ENCODE measurements around the gene IGFBP1. TPM values are rescaled to one million over a fixed set of nuclear protein-coding genes. Genes with fewer than 3 reads are reported as not detected.

The IGFBP1 gene
- total and polyA plus RNA-seq, 9 of the 15 experiments (the other 6 are each of a cell fraction or from before 2014, with no cell fraction given), result not detected

DNA sequence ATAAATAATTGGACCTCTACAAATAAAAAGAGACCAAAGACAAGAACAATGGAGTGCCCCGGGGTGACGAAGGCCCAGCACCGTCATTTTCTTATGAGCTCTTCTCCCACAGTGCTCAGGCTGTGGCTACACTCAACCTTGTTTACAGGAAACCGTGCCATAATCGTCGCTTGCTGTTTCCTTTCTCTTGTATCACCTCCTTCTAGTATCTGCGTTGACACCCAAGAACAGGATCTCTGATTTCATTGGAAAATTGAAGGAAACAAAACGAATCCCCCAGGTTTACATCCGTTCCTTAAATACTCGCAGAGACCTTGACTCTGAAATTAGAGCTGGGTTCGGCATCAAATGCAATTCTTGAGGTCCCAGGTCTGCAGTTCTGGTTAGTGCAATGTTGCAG is 34.5 kb downstream of the IGFBP1 start:
- DNase-seq (ENCODE audit: extremely low read depth in 1 of 4, low spot score in 3 of 4), result no peak
- no peak for FAIRE-seq
- H3K4me3 ChIP-seq, result no peak overlapping the region
- TF ChIP-seq ZNF324 (CRISPR knock-in tag; IDR thresholded peaks at IDR 0.05), result no peak
- TF ChIP-seq, protein P1, sequence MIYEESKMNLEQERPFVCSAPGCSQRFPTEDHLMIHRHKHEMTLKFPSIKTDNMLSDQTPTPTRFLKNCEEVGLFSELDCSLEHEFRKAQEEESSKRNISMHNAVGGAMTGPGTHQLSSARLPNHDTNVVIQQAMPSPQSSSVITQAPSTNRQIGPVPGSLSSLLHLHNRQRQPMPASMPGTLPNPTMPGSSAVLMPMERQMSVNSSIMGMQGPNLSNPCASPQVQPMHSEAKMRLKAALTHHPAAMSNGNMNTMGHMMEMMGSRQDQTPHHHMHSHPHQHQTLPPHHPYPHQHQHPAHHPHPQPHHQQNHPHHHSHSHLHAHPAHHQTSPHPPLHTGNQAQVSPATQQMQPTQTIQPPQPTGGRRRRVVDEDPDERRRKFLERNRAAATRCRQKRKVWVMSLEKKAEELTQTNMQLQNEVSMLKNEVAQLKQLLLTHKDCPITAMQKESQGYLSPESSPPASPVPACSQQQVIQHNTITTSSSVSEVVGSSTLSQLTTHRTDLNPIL (CRISPR knock-in tag; IDR thresholded peaks at IDR 0.05), result no peak
- TF ChIP-seq, protein P2, sequence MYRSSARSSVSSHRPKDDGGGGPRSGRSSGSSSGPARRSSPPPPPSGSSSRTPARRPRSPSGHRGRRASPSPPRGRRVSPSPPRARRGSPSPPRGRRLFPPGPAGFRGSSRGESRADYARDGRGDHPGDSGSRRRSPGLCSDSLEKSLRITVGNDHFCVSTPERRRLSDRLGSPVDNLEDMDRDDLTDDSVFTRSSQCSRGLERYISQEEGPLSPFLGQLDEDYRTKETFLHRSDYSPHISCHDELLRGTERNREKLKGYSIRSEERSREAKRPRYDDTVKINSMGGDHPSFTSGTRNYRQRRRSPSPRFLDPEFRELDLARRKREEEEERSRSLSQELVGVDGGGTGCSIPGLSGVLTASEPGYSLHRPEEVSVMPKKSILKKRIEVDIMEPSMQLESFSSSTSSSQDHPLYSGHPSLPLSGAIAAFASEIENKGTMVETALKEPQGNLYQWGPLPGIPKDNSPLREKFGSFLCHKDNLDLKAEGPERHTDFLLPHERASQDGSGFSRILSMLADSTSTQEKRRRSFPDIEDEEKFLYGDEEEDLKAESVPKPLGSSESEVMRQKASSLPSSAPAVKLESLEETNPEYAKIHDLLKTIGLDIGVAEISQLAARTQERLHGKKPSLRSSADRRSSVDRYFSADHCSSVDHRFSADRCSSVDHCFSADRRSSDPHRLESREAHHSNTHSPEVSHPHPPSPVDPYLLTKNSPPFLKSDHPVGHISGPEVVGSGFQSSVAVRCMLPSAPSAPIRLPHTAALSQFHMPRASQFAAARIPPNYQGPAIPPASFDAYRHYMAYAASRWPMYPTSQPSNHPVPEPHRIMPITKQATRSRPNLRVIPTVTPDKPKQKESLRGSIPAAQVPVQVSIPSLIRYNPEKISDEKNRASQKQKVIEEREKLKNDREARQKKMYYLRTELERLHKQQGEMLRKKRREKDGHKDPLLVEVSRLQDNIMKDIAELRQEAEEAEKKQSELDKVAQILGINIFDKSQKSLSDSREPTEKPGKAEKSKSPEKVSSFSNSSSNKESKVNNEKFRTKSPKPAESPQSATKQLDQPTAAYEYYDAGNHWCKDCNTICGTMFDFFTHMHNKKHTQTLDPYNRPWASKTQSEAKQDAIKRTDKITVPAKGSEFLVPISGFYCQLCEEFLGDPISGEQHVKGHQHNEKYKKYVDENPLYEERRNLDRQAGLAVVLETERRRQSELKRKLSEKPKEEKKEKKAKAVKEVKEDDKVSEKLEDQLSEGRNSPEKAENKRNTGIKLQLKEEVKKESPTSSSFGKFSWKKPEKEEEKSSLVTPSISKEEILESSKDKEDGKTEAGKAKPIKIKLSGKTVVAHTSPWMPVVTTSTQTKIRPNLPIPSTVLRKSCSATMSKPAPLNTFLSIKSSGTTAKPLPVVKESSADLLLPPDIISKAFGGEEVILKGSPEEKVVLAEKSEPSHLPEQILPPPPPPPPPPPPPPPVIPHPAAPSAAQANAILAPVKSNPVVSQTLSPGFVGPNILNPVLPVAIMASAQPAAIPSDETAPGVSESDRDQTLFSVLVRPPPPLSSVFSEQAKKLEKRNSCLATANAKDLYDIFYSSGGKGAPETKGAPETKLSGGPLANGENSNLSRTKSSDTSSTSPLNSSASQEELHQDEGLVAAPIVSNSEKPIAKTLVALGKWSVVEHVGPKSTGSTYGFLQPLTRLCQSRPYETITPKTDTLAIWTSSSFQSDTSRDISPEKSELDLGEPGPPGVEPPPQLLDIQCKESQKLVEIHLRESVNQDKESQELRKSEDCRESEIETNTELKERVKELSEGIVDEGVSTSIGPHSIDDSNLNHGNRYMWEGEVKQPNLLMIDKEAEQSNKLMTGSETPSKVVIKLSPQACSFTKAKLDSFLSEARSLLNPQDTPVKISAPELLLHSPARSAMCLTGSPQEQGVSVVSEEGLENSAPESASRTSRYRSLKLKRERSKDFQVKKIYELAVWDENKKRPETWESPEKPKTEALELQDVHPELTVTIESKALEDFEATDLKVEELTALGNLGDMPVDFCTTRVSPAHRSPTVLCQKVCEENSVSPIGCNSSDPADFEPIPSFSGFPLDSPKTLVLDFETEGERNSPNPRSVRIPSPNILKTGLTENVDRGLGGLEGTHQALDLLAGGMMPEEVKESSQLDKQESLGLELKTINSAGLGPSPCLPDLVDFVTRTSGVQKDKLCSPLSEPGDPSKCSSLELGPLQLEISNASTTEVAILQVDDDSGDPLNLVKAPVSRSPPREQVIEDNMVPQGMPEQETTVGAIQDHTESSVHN (IDR thresholded peaks at IDR 0.05; ENCODE audit: borderline replicate concordance in 1 of 2, low read depth in 1 of 2), result no peak
- TF ChIP-seq CXXC5 (CRISPR knock-in tag; IDR thresholded peaks at IDR 0.05), result no peak
- TF ChIP-seq, protein P3, sequence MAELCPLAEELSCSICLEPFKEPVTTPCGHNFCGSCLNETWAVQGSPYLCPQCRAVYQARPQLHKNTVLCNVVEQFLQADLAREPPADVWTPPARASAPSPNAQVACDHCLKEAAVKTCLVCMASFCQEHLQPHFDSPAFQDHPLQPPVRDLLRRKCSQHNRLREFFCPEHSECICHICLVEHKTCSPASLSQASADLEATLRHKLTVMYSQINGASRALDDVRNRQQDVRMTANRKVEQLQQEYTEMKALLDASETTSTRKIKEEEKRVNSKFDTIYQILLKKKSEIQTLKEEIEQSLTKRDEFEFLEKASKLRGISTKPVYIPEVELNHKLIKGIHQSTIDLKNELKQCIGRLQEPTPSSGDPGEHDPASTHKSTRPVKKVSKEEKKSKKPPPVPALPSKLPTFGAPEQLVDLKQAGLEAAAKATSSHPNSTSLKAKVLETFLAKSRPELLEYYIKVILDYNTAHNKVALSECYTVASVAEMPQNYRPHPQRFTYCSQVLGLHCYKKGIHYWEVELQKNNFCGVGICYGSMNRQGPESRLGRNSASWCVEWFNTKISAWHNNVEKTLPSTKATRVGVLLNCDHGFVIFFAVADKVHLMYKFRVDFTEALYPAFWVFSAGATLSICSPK (IDR thresholded peaks at IDR 0.05; ENCODE audit: borderline replicate concordance), result no peak
- TF ChIP-seq, protein P4, sequence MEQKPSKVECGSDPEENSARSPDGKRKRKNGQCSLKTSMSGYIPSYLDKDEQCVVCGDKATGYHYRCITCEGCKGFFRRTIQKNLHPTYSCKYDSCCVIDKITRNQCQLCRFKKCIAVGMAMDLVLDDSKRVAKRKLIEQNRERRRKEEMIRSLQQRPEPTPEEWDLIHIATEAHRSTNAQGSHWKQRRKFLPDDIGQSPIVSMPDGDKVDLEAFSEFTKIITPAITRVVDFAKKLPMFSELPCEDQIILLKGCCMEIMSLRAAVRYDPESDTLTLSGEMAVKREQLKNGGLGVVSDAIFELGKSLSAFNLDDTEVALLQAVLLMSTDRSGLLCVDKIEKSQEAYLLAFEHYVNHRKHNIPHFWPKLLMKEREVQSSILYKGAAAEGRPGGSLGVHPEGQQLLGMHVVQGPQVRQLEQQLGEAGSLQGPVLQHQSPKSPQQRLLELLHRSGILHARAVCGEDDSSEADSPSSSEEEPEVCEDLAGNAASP (IDR thresholded peaks at IDR 0.05), result no peak
- no peak for TF ChIP-seq MAFF (IDR thresholded peaks at IDR 0.05; ENCODE audit: low read length)
- no peak for TF ChIP-seq NFE2 (IDR thresholded peaks at IDR 0.05; ENCODE audit: low read depth)
- TF ChIP-seq HEY1 (CRISPR knock-in tag; IDR thresholded peaks at IDR 0.05; ENCODE audit: borderline replicate concordance), result no peak

More for the DNA sequence above, 34.5 kb downstream of the IGFBP1 start:
- Histone ChIP-seq H3K27ac (ENCODE audit: extremely low read depth, low read depth, low read length) (no peak overlapping the region), H3K9ac (ENCODE audit: insufficient read depth in 1 of 2, low read depth in 2 of 2, low read length in 2 of 2) (no peak overlapping the region), H3K27me3 (ENCODE audit: control insufficient read depth in 2 of 2, insufficient read depth in 2 of 2, low read length in 2 of 2) (peaks cover 0 to 4% of the 10 kb centered on the region in 2 experiments; a peak in 2 of 5 replicates), H2AFZ (ENCODE audit: low read depth, low read length) (no peak overlapping the region), H3K36me3 (ENCODE audit: control insufficient read depth, insufficient read depth, low read length) (no peaks in the 10 kb centered on the region), H3K9me1 (ENCODE audit: control insufficient read depth, insufficient read depth, low read length) (no peaks in the 10 kb centered on the region), H3K4me2 (ENCODE audit: insufficient read depth, low read length) (no peak overlapping the region), H4K20me1 (replicated peaks; ENCODE audit: control insufficient read depth, insufficient read depth, low read length) (no peaks in the 10 kb centered on the region), H3K4me1 (replicated peaks in 1 of 2; ENCODE audit: control insufficient read depth in 2 of 2, insufficient read depth in 2 of 2, low read length in 2 of 2) (no peaks in the 10 kb centered on the region), H3K9me3 (replicated peaks; ENCODE audit: control insufficient read depth, insufficient read depth, low read depth, low read length) (no peaks in the 10 kb centered on the region), H3K79me2 (ENCODE audit: control insufficient read depth, insufficient read depth, low read length) (no peaks in the 10 kb centered on the region)
- 1% methylated on average over 11 of the region's 11 CpGs for WGBS (ENCODE audit: insufficient coverage, low coverage, missing lambda C conversion rate)
- in situ Hi-C loops (cut with MboI), result loop anchor here (10.0 kb wide), 1 partner anchor 1162 kb away; no protein-coding TSS in a partner anchor
- intact Hi-C loops (cut with micrococcal nuclease), result loop anchor here (1.0 to 10.0 kb wide), 4 partner anchors 432 to 1310 kb away; no protein-coding TSS in a partner anchor
- BruUV-seq (replicated peaks), result no TSS peak
- no peak for ATAC-seq
- ChIA-PET POLR2A (interaction anchor here (1.2 kb wide), 1 partner anchor 17 kb away, joined by 4 read pairs; no protein-coding TSS in a partner anchor), CTCF (ENCODE audit: low intra/inter-chr PET ratio) (interaction anchor here (0.6 to 1.6 kb wide), 4 partner anchors 1165 to 1331 kb away, joined by 3 to 6 read pairs (median 3); no protein-coding TSS in a partner anchor)

All from K562 (cell line).